Kidney (tissue), 14 donors: ENCODE results near the gene PARVB. TPM values are rescaled to one million over a fixed set of nuclear protein-coding genes. Genes with fewer than 3 reads are reported as not detected.

Experiments used
- DNase-seq, 5 donors: peaks; one replicate each; pipeline ENCODE4 v3.0.0-alpha.2; 2013 to 2020
- FAIRE-seq: peaks from 2 replicates; lab custom pipeline; 2012; peaks lifted over from hg19 to GRCh38; lab: Jason Lieb, UNC
- H3K27ac ChIP-seq, 2 donors: one replicate each; pipeline ENCODE4 v1.7.0; 2013; ENCODE audit warnings: low read depth in 2 of 2, low read length in 2 of 2, inconsistent platforms in 1 of 2
- H3K27me3 ChIP-seq: one replicate; pipeline ENCODE4 v1.7.1; 2013; ENCODE audit warnings: low read length, inconsistent platforms; ENCODE audit not compliant: control insufficient read depth, insufficient read depth
- H3K36me3 ChIP-seq, 3 donors: one replicate each; pipeline versions ENCODE4 v1.7.0 to v1.7.1; 2013; ENCODE audit warnings: low read length in 3 of 3, control low read depth in 1 of 3, inconsistent platforms in 1 of 3; ENCODE audit not compliant: insufficient read depth in 3 of 3, control insufficient read depth in 2 of 3
- H3K4me1 ChIP-seq, 3 donors: one replicate each; pipeline versions ENCODE4 v1.7.0 to v1.7.1; 2013; ENCODE audit warnings: low read length in 3 of 3, inconsistent platforms in 1 of 3, low read depth in 1 of 3; ENCODE audit not compliant: control insufficient read depth in 2 of 3, insufficient read depth in 2 of 3
- H3K4me3 ChIP-seq, 3 donors: one replicate each; pipeline versions ENCODE4 v1.7.0 to v1.8.1; 2013; ENCODE audit warnings: low read length in 3 of 3, control low read depth in 1 of 3, inconsistent platforms in 1 of 3
- H3K9ac ChIP-seq, 3 donors: one replicate each; pipeline versions ENCODE4 v1.7.0 to v1.7.1; 2013; ENCODE audit warnings: low read length in 3 of 3, control low read depth in 1 of 3, inconsistent platforms in 1 of 3
- H3K9me3 ChIP-seq, 3 donors: one replicate each; pipeline versions ENCODE4 v1.7.0 to v1.7.1; 2013; ENCODE audit warnings: low read length in 3 of 3, control low read depth in 1 of 3, inconsistent platforms in 1 of 3; ENCODE audit not compliant: control insufficient read depth in 2 of 3, insufficient read depth in 1 of 3
- CTCF ChIP-seq: IDR thresholded peaks from 3 replicates; pipeline ENCODE4 v1.5.1; 2012; ENCODE audit warnings: mild to moderate bottlenecking, moderate library complexity, borderline replicate concordance; ENCODE audit not compliant: insufficient read depth; ENCODE audit errors: extremely low read depth
- intact Hi-C: fragments of 100-400 bp; cut with DNase I; formaldehyde crosslinking; loops from one replicate; pipeline ENCODE4 v1.11.1; 2022
- polyA plus RNA-seq: library from polyadenylated mRNA; stranded (reverse); fragments of 350-450 nt; fragmentation: Illumina TruSeq; extraction: RNeasy Lipid Tissue Mini Kit (QIAGEN cat#74804); gene quantifications from one replicate; pipeline ENCODE4 v1.2.3, GENCODE V29; 2014; ENCODE audit warnings: low read depth, low replicate concordance; ENCODE audit not compliant: insufficient read depth
- total RNA-seq: library from RNA; stranded (reverse); fragmentation: NEBNext Ultra II Directional; extraction: Animal tissue kit (Norgen Biotek cat#: 25700); gene quantifications from one replicate; pipeline ENCODE4 v1.2.1, GENCODE V29; 2021
- donor health status: control.
- donor health status: control.
- donor health status: control.
- donor health status: control.
- donor health status: control.
- donor health status: DM: yes; HTN: yes; CAD: no.
- donor health status: Normal renal cell carcinoma (clear cell type).

PARVB gene
- total and polyA plus RNA-seq, 2 donors from 2014 or later = 32.9 to 51.1 TPM

DNA sequence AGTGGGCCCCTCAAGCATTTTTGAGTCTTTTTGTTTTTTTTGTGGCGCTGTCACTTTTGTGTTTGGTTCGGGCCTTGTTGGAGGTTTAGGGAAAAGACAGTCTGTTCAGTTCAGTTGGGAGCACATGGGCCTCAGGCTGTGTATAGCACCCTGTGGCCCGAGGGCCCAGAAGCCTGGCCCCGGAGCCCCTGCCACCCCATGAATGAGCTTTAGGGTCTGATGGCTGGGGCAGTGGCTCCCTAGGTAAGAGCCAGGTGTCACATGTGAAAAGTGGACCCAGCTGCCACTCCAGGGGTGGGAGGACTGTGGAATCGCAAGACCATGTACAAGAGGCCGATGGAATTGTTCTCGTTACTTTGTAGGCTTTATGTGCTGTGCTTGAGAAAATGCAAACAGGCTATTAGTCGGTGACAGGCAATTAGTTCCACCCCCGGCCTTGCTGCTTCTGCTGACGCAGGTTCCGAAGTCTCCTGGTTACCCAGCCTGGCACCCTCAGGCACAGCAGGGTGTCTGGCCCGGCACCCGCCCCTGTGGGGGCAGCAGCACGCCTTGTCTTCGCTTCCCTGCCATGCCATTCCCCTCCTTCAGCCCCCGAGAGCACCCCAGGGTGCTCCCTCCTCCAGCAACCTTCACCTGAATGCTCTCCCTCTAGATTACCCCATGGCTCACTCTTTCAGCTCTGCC, 118.5 kb downstream of the PARVB start:
- Histone ChIP-seq H3K4me3 (no peak overlapping the region), H3K9ac (no peak overlapping the region), H3K27ac (no peak overlapping the region), H3K27me3 (no peaks in the 10 kb centered on the region), H3K4me1 (no peaks in the 10 kb centered on the region), H3K9me3 (peaks cover 0 to 2% (median 0%) of the 10 kb centered on the region in 3 donors), H3K36me3 (no peaks in the 10 kb centered on the region)
- DNase-seq (peak in 1 of 5 donors; percentile 37), FAIRE-seq (no peak)
- TF ChIP-seq CTCF = no peak
- intact Hi-C loops = no loop called here

DNA sequence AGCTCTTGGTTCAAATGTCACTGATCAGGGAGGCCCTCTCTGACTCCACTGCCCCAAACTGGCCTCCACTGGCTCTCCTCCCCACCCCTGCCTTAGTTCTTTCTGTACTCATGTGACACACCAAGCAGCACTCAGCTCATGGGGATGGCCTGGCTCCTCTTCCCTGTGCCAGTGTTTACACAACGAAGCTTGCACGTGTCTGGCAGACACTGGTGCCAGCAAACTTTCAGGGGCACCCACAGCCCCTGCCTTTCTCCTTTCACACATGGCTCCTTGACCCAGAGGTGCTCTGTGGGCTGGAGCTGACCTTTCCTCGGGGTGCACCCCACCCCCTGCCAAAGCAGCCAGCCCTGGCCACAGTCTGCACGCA, 119.0 kb downstream of the PARVB start:
- Histone ChIP-seq H3K9me3 (no peaks in the 10 kb centered on the region), H3K9ac (no peak overlapping the region), H3K27ac (no peak overlapping the region), H3K36me3 (no peaks in the 10 kb centered on the region), H3K4me1 (no peaks in the 10 kb centered on the region), H3K4me3 (no peak overlapping the region), H3K27me3 (no peaks in the 10 kb centered on the region)
- intact Hi-C loops = no loop called here
- FAIRE-seq (no peak), DNase-seq (no peak)
- no peak for TF ChIP-seq CTCF

DNA sequence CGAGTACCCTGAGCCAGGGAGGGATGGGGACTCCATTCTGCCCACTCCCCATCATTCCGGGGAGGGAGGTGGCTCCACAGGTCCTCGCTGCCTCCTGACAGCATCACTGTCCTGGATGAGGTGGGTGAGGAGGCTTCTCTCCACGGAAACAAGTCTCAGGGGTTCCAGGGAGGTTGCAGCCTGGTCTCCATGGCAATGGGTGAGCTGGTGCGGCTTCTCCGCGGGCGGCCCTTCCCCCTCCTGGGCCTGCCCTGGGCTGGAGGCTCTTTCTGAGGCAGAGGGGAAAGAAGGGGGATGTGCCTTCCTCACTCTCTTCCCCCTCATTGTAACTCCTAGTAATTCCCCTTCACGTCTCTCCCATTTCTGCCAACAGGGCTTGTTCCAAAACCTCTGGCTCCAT, 119.5 kb downstream of the PARVB start:
- DNase-seq = no peak
- no peak for FAIRE-seq
- no peak for TF ChIP-seq CTCF
- intact Hi-C loops = no loop called here
- H3K4me3 ChIP-seq = no peak overlapping the region
- H3K36me3 ChIP-seq = no peaks in the 10 kb centered on the region
- H3K9me3 ChIP-seq = no peaks in the 10 kb centered on the region
- no peaks in the 10 kb centered on the region for H3K4me1 ChIP-seq
- no peaks in the 10 kb centered on the region for H3K27me3 ChIP-seq
- no peak overlapping the region for H3K27ac ChIP-seq
- H3K9ac ChIP-seq = no peak overlapping the region
